Measurements from ENCODE around the gene APEH. TPM values are rescaled to one million over a fixed set of nuclear protein-coding genes. Genes with fewer than 3 reads are reported as not detected.

APEH gene
- polyA plus RNA-seq, 2 of the 4 experiments (the other 2 are of a cell fraction): 60.8 to 64.9 TPM

DNA sequence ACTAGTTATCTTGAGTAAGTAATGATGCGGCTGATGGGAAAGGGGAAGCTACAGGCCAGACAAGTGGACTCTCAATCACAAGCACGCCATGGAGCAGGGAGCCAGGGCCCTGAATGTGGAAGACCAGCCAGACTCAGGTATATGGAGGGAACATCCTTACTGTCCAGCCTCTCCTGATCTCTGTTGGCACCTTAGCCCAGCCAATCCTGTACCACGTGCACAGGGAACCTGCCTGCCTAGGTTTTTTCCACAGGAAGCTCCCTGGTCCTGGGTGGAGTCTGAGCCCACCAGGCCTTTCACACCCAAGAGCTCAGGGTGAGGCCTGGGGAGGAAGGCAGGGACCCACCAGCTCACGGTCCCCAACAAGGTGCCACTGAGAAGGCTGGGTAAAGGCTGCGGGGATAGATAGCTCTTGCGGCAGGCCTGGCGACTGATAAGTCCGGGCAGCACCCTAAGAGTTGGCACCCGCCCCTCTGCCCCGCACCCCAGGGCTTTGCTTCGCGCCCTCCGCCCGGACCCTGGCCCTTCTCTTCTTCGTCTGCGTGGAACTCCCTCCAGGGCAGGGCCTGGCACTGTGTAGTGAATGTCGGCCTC lies 933 bp upstream of the APEH start:
- ATAC-seq: peak; percentile 2 to 6; a peak in 4 of 6 replicates
- Histone ChIP-seq H3K9me3 (no peaks in the 10 kb centered on the region), H3K4me3 (peak overlapping the region; percentile 99), H3K4me2 (peak overlapping the region; percentile 100), H3K4me1 (peaks cover 26% of the 10 kb centered on the region), H3K27ac (peak overlapping the region; percentile 91 to 97)
- TF ChIP-seq PHF8 (IDR thresholded peaks at IDR 0.05; ENCODE audit: borderline replicate concordance, low read depth): no peak
- no peak for TF ChIP-seq HEYL (CRISPR knock-in tag; IDR thresholded peaks at IDR 0.05)
- no peak for TF ChIP-seq MYC (IDR thresholded peaks at IDR 0.05; ENCODE audit: borderline replicate concordance, low read length)
- TF ChIP-seq HOXB5 (CRISPR knock-in tag; IDR thresholded peaks at IDR 0.05): 0 out of 2 replicates have a peak, but pooled peaks have one; percentile 65
- no peak for TF ChIP-seq HDAC2 (IDR thresholded peaks at IDR 0.05)
- no peak for TF ChIP-seq MAFK (IDR thresholded peaks at IDR 0.05; ENCODE audit: partially characterized antibody)
- no peak for TF ChIP-seq BHLHE40 (IDR thresholded peaks at IDR 0.05; ENCODE audit: low read depth, low read length)
- CTCF ChIA-PET: interaction anchor here (0.6 to 5.4 kb wide), 8 partner anchors 10 to 542 kb away, joined by 3 to 210 read pairs (median 10); partner anchors contain the start of gene BSN
- FAIRE-seq: no peak
- 50% methylated on average over 2 of the region's 17 CpGs for WGBS (ENCODE audit: missing lambda C conversion rate)
- POLR2A ChIA-PET: interaction anchor here (0.7 to 1.1 kb wide), 3 partner anchors 119 to 166 kb away, joined by 3 to 4 read pairs (median 4); partner anchors contain the start of gene BSN
- peak; percentile 35 to 43 for DNase-seq (ENCODE audit: low read depth in 1 of 2, low spot score in 1 of 2)

GRCh38 chr3:49674497-49674983 lies 389 bp downstream of the APEH start:
- peak; percentile 45 to 65 for ATAC-seq
- Histone ChIP-seq H3K4me2 (peak overlapping the region; percentile 100), H3K4me3 (peak overlapping the region; percentile 99), H3K27ac (peak overlapping the region; percentile 91 to 97), H3K4me1 (peaks cover 13% of the 10 kb centered on the region), H3K9me3 (no peaks in the 10 kb centered on the region)
- no peak for TF ChIP-seq ZFP36 (IDR thresholded peaks at IDR 0.05; ENCODE audit: borderline replicate concordance, partially characterized antibody)
- no peak for TF ChIP-seq TFCP2L1 (CRISPR knock-in tag; IDR thresholded peaks at IDR 0.05)
- TF ChIP-seq PHF8 (IDR thresholded peaks at IDR 0.05; ENCODE audit: borderline replicate concordance, low read depth): 0 out of 2 replicates have a peak, but pooled peaks have one; percentile 2
- TF ChIP-seq HOXB5 (CRISPR knock-in tag; IDR thresholded peaks at IDR 0.05): no peak
- no peak for TF ChIP-seq NPAS2 (CRISPR knock-in tag; IDR thresholded peaks at IDR 0.05; ENCODE audit: borderline replicate concordance)
- no peak for TF ChIP-seq MAZ (IDR thresholded peaks at IDR 0.05; ENCODE audit: borderline replicate concordance, low read depth, low read length)
- TF ChIP-seq MAX (IDR thresholded peaks at IDR 0.05): 0 out of 2 replicates have a peak, but pooled peaks have one; percentile 7
- FAIRE-seq: no peak
- WGBS (ENCODE audit: missing lambda C conversion rate): 4% methylated on average over 5 of the region's 34 CpGs
- CTCF ChIA-PET: interaction anchor here (1.5 kb wide), 1 partner anchor 11 kb away, joined by 3 read pairs; no protein-coding TSS in a partner anchor
- POLR2A ChIA-PET: no interaction called here
- DNase-seq (ENCODE audit: low read depth in 1 of 2, low spot score in 1 of 2): no peak

GRCh38 chr3:49675912-49676311 lies 1.8 kb downstream of the APEH start:
- no peaks in the 10 kb centered on the region for H3K9me3 ChIP-seq
- ChIA-PET CTCF (interaction anchor here (1.5 to 3.9 kb wide), 2 partner anchors 12 to 136 kb away, joined by 3 to 30 read pairs; no protein-coding TSS in a partner anchor), POLR2A (no interaction called here)
- no peak for TF ChIP-seq FOXS1 (CRISPR knock-in tag; IDR thresholded peaks at IDR 0.05)
- TF ChIP-seq USF2 (IDR thresholded peaks at IDR 0.05): no peak
- TF ChIP-seq, protein P1, sequence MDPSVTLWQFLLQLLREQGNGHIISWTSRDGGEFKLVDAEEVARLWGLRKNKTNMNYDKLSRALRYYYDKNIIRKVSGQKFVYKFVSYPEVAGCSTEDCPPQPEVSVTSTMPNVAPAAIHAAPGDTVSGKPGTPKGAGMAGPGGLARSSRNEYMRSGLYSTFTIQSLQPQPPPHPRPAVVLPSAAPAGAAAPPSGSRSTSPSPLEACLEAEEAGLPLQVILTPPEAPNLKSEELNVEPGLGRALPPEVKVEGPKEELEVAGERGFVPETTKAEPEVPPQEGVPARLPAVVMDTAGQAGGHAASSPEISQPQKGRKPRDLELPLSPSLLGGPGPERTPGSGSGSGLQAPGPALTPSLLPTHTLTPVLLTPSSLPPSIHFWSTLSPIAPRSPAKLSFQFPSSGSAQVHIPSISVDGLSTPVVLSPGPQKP (IDR thresholded peaks at IDR 0.05; ENCODE audit: low read depth, low read length): no peak
- TF ChIP-seq ZFP36 (IDR thresholded peaks at IDR 0.05; ENCODE audit: borderline replicate concordance, partially characterized antibody): no peak
- no peak for FAIRE-seq
- H3K4me2 ChIP-seq: no peak overlapping the region
- DNase-seq (ENCODE audit: low read depth in 1 of 2, low spot score in 1 of 2): no peak
- no peak overlapping the region for H3K27ac ChIP-seq
- 100% methylated on average over 3 of the region's 11 CpGs for WGBS (ENCODE audit: missing lambda C conversion rate)
- H3K4me3 ChIP-seq: no peak overlapping the region
- H3K4me1 ChIP-seq: peaks cover 12% of the 10 kb centered on the region; the same call in 2 of the 3 replicates
- ATAC-seq: no peak

Data from A549 (cell line).